OCI-LY3 (cell line): ENCODE measurements around the gene CASZ1.

Experiments
- EZH2phosphoT487 ChIP-seq: fragments of 200-600 bp; shearing (Covaris generic); IDR thresholded peaks from 2 replicates; pipeline ENCODE4 v1.6.1; 2018; ENCODE audit warnings: antibody characterized with exemption, mixed run types, low read depth
- TF ChIP-seq, protein P1 (sequence below): fragments of 200-600, 300-600 bp; sonication (generic); IDR thresholded peaks from 2 replicates; pipeline ENCODE4 v1.5.1; 2014; ENCODE audit warnings: antibody characterized with exemption, low read length, low read depth

DNA sequence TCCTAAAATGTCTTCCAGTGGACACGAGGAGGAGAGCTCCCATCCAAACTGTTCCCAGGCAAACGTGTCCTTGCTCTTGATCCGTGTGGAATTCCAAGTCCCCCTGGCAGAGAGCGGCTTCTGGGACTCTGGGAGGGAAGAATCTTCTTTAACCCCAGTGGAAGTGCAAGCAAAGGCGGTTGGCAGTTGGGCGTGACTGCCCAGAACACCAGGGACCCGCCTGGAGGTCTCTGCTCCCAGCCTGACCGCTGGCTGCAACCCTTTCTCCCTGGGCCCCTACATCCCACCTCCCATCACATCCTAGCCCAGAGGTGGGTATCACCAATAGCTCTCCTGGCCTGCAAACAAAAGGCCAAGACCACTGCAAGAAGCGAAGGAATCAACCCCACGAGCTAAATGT is 17.8 kb downstream of the CASZ1 start:
- TF ChIP-seq, protein P1, sequence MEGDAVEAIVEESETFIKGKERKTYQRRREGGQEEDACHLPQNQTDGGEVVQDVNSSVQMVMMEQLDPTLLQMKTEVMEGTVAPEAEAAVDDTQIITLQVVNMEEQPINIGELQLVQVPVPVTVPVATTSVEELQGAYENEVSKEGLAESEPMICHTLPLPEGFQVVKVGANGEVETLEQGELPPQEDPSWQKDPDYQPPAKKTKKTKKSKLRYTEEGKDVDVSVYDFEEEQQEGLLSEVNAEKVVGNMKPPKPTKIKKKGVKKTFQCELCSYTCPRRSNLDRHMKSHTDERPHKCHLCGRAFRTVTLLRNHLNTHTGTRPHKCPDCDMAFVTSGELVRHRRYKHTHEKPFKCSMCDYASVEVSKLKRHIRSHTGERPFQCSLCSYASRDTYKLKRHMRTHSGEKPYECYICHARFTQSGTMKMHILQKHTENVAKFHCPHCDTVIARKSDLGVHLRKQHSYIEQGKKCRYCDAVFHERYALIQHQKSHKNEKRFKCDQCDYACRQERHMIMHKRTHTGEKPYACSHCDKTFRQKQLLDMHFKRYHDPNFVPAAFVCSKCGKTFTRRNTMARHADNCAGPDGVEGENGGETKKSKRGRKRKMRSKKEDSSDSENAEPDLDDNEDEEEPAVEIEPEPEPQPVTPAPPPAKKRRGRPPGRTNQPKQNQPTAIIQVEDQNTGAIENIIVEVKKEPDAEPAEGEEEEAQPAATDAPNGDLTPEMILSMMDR = no peak
- no peak for TF ChIP-seq EZH2phosphoT487
